ENCODE data around the gene LIPE.

Gene LIPE

GRCh38 chr19:42428676-42429075 lies 1.5 kb upstream of the LIPE start:
- no peak overlapping the region for H3K27ac ChIP-seq
- no peak for TF ChIP-seq CTCF (conservative IDR thresholded peaks at IDR 0.05)
- no peak for TF ChIP-seq ZFX (IDR thresholded peaks at IDR 0.05)

DNA sequence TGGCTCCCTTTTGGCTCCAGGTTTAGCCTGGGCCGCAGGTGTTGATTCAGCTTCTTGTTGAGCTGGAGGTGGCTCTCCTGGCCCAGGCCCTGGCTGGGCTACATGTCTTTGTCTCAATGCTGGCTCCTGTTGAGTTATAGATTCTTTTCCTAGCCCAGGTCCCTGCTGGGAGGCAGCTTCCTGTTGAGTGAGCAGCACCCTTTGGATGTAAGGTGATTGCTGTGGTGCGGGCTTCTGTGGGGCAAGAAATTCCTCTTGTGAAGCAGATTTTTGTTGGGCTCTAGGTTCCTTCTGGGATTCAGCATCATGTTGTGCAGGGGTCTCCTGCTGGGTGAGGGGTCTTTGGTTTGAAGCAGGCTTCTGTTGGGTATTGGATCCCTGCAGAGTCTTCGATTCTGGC lies 545 bp downstream of the LIPE start:
- TF ChIP-seq CTCF (conservative IDR thresholded peaks at IDR 0.05): no peak
- TF ChIP-seq ZFX (IDR thresholded peaks at IDR 0.05): no peak
- H3K27ac ChIP-seq: no peak overlapping the region

DNA sequence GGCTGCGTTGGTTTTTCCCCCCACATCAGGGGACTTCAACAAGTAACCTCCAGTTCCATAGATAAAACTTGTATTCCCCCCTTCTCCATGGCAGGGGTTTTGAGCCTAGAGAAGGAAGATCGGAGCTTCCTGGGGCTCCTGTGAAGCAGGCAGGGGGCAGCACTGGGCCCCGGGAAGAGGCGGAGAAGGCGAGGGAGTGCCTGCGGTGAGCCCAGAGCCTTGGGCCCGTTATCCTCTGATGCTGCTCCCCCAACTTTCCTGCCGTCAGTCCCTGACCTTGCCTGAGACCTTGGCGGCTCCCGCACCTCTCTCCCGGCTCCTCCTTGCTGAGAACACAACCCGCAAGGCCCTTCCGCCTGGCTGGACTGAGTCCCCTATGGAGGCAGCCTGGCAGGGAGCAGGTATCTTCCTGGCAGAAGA lies 2.5 kb downstream of the LIPE start:
- no peak overlapping the region for H3K27ac ChIP-seq
- no peak for TF ChIP-seq CTCF (conservative IDR thresholded peaks at IDR 0.05)
- no peak for TF ChIP-seq ZFX (IDR thresholded peaks at IDR 0.05)

DNA sequence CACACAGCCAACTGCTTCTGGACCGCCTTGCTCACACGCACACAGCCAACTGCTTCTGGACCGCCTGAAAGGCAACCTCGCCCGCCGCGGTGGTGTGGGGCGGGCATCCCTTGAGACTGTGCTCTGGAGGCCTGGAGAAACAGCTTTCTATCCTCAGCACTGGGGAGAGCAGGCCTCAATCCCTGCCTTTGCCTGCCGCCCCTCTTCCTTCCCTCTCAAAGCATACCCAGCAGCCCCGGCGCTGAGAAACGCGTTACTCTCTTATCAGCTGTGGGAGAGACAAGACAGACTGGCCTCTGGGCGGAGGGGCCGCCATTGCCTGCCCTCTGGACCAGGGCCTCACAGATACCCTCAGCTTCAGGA lies 2.9 kb downstream of the LIPE start:
- TF ChIP-seq ZFX (IDR thresholded peaks at IDR 0.05) (no peak), CTCF (conservative IDR thresholded peaks at IDR 0.05) (no peak)

DNA sequence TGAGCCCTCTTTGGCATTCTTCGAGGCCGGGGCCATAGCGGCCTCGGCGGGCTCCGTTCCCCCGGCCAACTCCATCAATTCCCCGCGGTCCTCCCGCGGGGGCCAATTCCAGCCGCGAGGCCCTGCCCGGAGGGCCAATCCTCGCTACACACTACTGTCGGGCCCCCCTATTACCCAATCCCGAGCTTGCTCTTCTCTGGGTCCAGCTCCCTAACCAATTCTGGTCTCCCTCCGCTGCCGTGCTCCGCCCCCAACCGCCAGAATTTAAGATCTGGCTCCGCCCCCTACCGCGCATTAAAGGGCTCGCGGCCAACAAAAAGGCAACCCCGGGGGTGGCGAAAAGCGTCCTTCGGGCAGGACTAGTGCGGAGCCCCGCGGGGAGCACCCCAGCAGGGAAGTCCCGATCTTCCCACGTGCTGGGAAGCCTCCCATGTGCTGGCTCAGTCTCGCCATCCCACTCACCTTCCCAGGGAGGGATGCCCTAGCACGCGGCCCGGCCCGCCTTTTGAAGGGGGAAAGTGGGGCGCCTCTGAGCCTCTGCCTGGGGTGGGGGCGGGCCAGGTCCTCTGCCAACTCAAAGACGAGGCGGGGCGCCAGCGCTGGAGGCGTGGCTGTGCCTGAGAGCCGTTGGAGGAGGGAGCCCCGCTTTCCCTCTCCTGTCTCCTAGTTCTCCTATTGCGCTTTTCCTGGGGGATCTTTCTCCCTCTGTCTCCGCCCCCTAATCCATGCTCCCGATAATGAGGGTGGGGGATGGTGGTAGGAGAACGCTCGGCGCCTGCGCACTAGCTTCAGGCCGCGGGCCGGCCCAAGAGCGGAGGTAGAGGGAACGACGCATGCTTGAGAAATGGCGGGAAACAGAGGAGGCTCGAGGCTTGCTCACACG lies 3.5 kb downstream of the LIPE start:
- TF ChIP-seq CTCF (conservative IDR thresholded peaks at IDR 0.05) (no peak), ZFX (IDR thresholded peaks at IDR 0.05) (no peak)
- H3K27ac ChIP-seq: no peak overlapping the region

More for the DNA sequence above, 2.9 kb downstream of the LIPE start:
- H3K27ac ChIP-seq: no peak overlapping the region

GRCh38 chr19:42422901-42423461 lies 4.2 kb downstream of the LIPE start:
- TF ChIP-seq ZFX (IDR thresholded peaks at IDR 0.05) (no peak), CTCF (conservative IDR thresholded peaks at IDR 0.05) (no peak)
- no peak overlapping the region for H3K27ac ChIP-seq

GRCh38 chr19:42422092-42422900 lies 4.9 kb downstream of the LIPE start:
- no peak overlapping the region for H3K27ac ChIP-seq
- no peak for TF ChIP-seq CTCF (conservative IDR thresholded peaks at IDR 0.05)
- TF ChIP-seq ZFX (IDR thresholded peaks at IDR 0.05): no peak

All from C4-2B (cell line).